GM12801 (cell line): ENCODE results near the gene HSD17B2.

Experiments
- TF ChIP-seq, protein P1 (sequence below): IDR thresholded peaks from one replicate; pipeline ENCODE4 v1.5.1; 2011; ENCODE audit warnings: control low read depth; ENCODE audit not compliant: insufficient read length; ENCODE audit errors: extremely low read depth

The HSD17B2 gene

DNA sequence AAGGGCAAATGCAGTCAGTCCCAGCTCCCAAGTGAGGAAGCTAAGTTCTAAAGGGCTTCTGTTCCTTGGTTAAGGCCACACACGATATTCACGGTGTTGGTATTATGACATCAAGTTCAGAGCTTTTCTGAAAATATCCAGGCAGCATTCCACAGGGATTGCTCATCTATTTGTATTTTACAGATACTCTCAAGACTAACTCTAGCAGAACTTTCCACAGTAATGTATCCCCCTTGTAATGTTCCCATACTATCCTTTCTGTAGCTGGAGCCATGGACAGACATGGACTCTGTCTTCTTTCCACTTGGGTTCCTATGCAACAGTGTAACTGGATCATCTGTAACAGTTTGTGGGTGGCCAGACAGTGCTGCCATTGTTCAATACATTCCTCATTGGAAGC is 37.3 kb upstream of the HSD17B2 start:
- TF ChIP-seq, protein P1, sequence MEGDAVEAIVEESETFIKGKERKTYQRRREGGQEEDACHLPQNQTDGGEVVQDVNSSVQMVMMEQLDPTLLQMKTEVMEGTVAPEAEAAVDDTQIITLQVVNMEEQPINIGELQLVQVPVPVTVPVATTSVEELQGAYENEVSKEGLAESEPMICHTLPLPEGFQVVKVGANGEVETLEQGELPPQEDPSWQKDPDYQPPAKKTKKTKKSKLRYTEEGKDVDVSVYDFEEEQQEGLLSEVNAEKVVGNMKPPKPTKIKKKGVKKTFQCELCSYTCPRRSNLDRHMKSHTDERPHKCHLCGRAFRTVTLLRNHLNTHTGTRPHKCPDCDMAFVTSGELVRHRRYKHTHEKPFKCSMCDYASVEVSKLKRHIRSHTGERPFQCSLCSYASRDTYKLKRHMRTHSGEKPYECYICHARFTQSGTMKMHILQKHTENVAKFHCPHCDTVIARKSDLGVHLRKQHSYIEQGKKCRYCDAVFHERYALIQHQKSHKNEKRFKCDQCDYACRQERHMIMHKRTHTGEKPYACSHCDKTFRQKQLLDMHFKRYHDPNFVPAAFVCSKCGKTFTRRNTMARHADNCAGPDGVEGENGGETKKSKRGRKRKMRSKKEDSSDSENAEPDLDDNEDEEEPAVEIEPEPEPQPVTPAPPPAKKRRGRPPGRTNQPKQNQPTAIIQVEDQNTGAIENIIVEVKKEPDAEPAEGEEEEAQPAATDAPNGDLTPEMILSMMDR = no peak

DNA sequence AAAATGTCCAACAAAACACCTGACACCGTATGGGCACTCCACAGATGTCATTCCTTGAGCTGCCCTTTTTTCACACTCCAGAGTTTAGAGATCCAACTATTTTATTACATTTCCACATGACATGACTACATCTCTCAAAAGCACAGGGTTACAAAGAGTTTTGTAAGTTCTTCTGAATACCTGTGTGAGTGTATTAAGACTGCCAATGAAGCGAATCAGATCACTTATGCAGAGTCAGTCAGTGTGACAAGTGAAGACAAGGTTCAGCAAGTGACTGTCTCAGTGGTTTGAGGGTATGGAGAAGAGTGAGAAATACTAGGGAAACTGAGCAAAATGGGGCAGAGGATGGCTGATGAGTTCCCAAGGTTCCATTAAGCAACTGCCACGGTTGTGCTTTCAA is 32.2 kb upstream of the HSD17B2 start:
- TF ChIP-seq, protein P1 = no peak

DNA sequence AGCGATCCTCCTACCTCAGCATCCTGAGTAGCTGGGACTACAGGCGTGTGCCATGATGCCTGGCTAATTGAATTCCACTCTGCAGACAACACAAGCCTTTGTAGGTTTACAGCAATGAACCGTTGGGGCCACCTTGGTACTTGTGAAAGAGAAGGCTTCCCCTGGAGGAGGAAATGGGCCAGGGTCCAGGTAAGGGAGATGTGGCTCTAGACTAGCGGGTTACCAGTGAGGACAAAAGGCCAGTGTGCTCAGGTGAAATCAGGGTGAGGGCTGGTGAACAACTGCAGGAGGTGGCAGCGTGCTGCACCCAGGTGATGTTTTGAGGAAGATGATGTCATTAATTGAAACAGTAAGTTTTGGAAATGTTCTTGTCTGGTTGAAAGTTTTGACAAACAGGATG is 30.5 kb upstream of the HSD17B2 start:
- TF ChIP-seq, protein P1 = no peak

DNA sequence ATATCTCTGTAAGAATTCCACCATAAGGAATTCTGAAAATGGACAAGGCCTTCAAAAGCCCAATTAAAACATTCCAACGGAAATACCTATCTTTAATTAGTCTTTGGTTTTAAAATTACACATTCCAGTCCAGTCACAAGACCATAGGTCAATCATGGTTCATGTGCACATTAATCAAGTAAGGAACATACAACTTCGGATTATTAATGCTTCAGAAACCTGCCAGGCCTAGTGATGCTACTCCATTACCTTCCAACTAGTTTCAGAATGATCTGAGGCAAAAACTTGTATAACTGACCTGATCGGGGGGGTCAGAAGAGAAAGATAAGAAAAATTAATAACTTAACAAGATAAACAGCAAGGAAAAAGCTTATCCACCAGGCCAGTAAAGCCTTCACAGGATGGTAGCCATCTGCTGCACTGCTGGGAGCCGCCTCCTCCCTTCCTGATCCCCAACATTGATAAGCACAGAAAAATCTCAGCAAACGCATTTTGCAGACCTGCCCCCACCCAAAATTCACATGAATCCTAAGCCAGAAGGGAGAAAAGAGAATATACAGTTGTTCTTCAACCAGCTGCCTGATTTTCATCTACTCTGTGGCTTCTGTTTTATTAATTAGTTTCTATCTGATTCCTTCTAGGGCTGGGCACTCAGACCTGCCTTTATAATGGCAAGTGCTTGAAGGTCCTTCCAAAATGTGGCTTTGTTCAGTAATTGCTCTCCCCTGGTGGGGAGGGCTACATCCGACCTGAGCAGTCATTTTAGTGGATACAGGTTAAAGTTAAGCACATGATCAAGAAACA is 29.8 kb upstream of the HSD17B2 start:
- TF ChIP-seq, protein P1 = no peak

DNA sequence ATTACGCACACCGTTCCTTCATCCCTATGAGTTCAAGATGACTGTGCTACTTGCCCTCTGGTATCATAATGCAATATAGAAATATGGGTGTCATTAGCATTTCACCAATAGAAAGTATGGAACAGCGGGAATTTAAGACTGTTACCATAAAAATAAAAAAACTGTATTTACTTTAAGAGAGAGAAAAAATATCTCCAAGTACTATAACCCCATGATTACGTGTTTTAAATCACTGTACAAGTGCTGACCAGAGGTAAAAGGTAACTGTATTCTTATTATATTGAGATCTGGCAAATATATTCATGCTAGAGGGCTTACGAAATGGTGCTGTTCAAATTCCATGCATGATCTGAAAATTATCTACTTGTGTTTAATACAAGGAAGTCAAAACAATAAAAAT is 29.0 kb upstream of the HSD17B2 start:
- TF ChIP-seq, protein P1 = no peak

DNA sequence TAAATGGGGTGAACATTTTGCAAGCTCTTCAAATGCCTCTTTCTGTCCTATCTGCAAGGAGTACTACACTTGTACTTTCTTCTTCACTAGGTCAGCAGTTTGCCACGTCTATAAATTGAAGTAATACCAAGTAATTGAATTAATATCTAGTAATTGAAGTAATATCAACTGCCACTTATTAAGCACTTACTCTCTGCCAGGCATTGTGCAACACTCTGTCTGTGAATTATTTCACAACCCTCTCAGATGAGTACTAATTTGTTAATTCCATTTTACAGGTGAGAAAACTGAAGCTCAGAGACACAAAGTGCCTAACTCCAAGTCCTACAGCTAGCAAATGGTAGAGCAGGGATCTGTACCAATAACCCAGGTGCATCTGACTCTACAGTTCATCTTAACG is 27.9 kb upstream of the HSD17B2 start:
- TF ChIP-seq, protein P1 = no peak

DNA sequence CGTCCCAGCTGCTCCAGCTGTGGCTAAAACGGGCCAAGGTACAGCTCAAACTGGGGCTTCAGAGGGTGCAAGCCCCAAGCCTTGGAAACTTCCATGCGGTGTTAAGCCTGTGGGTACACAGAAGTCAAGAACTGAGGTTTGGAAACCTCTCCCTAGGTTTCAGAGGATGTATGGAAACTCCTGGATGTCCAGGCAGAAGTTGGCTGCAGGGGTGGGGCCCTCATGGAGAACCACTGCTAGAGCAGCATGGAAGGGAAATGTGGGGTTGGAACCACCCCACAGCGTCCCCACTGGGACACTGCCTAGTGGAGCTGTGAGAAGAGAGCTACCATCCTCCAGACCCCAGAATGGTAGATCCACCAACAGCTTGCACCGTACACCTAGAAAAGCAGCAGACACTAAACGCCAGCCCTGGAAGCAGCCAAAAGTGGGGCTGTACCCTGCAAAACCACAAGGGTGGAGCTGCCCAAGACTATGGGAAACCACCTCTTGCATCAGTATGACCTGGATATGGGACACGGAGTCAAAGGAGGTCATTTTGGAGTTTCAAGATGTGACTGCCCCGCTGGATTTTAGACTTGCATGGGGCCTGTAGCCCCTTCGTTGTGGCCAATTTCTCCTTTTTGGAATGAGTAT is 26.0 kb upstream of the HSD17B2 start:
- TF ChIP-seq, protein P1 = no peak
